GM19043 (cell line): ENCODE measurements around the gene ZBTB7C.

Source experiments
- ATAC-seq: cut with Tn5 transposase; IDR thresholded peaks from one replicate; pipeline ENCODE4 v1.9.1; 2021; ENCODE audit warnings: low read depth; ENCODE audit not compliant: unreplicated experiment

The ZBTB7C gene

GRCh38 chr18:48226401-48226800, 182.8 kb downstream of the ZBTB7C start:
- no peak for ATAC-seq

- no peak for ATAC-seq
Observed at GRCh38 chr18:48222118-48222517, 187.1 kb downstream of the ZBTB7C start.

- ATAC-seq, result no peak
Observed at GRCh38 chr18:48219810-48220499, 189.2 kb downstream of the ZBTB7C start.

- no peak for ATAC-seq
Observed at GRCh38 chr18:48219037-48219809, 190.0 kb downstream of the ZBTB7C start.

GRCh38 chr18:48218285-48219022, 190.7 kb downstream of the ZBTB7C start:
- no peak for ATAC-seq

- ATAC-seq, result no peak
Observed at GRCh38 chr18:48217258-48218250, 191.6 kb downstream of the ZBTB7C start.

- ATAC-seq, result no peak
Observed at GRCh38 chr18:48216639-48217257, 192.4 kb downstream of the ZBTB7C start.

- no peak for ATAC-seq
Observed at GRCh38 chr18:48215876-48216638, 193.1 kb downstream of the ZBTB7C start.

GRCh38 chr18:48213791-48214190, 195.4 kb downstream of the ZBTB7C start:
- ATAC-seq, result no peak

GRCh38 chr18:48208432-48209140, 200.6 kb downstream of the ZBTB7C start:
- no peak for ATAC-seq

- ATAC-seq, result no peak
Observed at GRCh38 chr18:48207733-48208132, 201.4 kb downstream of the ZBTB7C start.

- no peak for ATAC-seq
Observed at GRCh38 chr18:48206887-48207286, 202.3 kb downstream of the ZBTB7C start.

GRCh38 chr18:48203961-48204666, 205.1 kb downstream of the ZBTB7C start:
- ATAC-seq, result no peak

GRCh38 chr18:48203288-48203945, 205.8 kb downstream of the ZBTB7C start:
- ATAC-seq, result no peak

GRCh38 chr18:48202350-48203260, 206.6 kb downstream of the ZBTB7C start:
- ATAC-seq, result no peak

- ATAC-seq, result no peak
Observed at GRCh38 chr18:48202006-48202348, 207.2 kb downstream of the ZBTB7C start.
